ENCODE data around the gene DHH. TPM values are rescaled to one million over a fixed set of nuclear protein-coding genes. Genes with fewer than 3 reads are reported as not detected.

The DHH gene
- total and polyA plus RNA-seq, 9 of the 15 experiments (the other 6 are each of a cell fraction or from before 2014, with no cell fraction given) = 0.07 to 2.6 (median 0.54) TPM

- TF ChIP-seq, protein P1, sequence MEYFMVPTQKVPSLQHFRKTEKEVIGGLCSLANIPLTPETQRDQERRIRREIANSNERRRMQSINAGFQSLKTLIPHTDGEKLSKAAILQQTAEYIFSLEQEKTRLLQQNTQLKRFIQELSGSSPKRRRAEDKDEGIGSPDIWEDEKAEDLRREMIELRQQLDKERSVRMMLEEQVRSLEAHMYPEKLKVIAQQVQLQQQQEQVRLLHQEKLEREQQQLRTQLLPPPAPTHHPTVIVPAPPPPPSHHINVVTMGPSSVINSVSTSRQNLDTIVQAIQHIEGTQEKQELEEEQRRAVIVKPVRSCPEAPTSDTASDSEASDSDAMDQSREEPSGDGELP (CRISPR knock-in tag; IDR thresholded peaks at IDR 0.05; ENCODE audit: borderline replicate concordance) = peak; percentile 63; the same call in 1 of the 2 replicates
- TF ChIP-seq KLF1 (tag; IDR thresholded peaks at IDR 0.05) (peak; percentile 58; the same call in 1 of the 2 replicates), ZNF639 (CRISPR knock-in tag; conservative IDR thresholded peaks at IDR 0.05 in 1 of 2, IDR thresholded peaks at IDR 0.05 in 1 of 2) (peak in 1 of 2 experiments; percentile 43; a peak in 1 of 4 replicates), SAFB (IDR thresholded peaks at IDR 0.05; ENCODE audit: borderline replicate concordance, low read depth, low read length) (peak; percentile 90), E2F3 (CRISPR knock-in tag; IDR thresholded peaks at IDR 0.05) (0 out of 2 replicates have a peak, but pooled peaks have one; percentile 11), XRCC5 (IDR thresholded peaks at IDR 0.05; ENCODE audit: low read depth, low read length) (0 out of 2 replicates have a peak, but pooled peaks have one; percentile 26), CREM (IDR thresholded peaks at IDR 0.05; ENCODE audit: low read depth) (0 out of 2 replicates have a peak, but pooled peaks have one; percentile 8), MYNN (IDR thresholded peaks at IDR 0.05) (peak; percentile 84; the same call in 1 of the 2 replicates), MYNN (CRISPR knock-in tag; IDR thresholded peaks at IDR 0.05) (no peak), ZNF146 (CRISPR knock-in tag; IDR thresholded peaks at IDR 0.05; ENCODE audit: unreplicated experiment) (no peak), STAT5A (IDR thresholded peaks at IDR 0.05; ENCODE audit: borderline replicate concordance, low read length) (peak; percentile 81), ZNF324 (CRISPR knock-in tag; IDR thresholded peaks at IDR 0.05) (no peak), SMARCC2 (IDR thresholded peaks at IDR 0.05; ENCODE audit: low read depth) (no peak), ZNF699 (CRISPR knock-in tag; IDR thresholded peaks at IDR 0.05; ENCODE audit: insufficient replicate concordance) (no peak), SOX6 (IDR thresholded peaks at IDR 0.05) (peak; percentile 68), ZNF263 (CRISPR knock-in tag; IDR thresholded peaks at IDR 0.05; ENCODE audit: borderline replicate concordance) (0 out of 2 replicates have a peak, but pooled peaks have one; percentile 20), HCFC1 (IDR thresholded peaks at IDR 0.05; ENCODE audit: low read depth, low read length) (peak; percentile 30; the same call in 1 of the 2 replicates)
- TF ChIP-seq, protein P2, sequence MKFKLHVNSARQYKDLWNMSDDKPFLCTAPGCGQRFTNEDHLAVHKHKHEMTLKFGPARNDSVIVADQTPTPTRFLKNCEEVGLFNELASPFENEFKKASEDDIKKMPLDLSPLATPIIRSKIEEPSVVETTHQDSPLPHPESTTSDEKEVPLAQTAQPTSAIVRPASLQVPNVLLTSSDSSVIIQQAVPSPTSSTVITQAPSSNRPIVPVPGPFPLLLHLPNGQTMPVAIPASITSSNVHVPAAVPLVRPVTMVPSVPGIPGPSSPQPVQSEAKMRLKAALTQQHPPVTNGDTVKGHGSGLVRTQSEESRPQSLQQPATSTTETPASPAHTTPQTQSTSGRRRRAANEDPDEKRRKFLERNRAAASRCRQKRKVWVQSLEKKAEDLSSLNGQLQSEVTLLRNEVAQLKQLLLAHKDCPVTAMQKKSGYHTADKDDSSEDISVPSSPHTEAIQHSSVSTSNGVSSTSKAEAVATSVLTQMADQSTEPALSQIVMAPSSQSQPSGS (CRISPR knock-in tag; IDR thresholded peaks at IDR 0.05) = no peak
- TF ChIP-seq, protein P3, sequence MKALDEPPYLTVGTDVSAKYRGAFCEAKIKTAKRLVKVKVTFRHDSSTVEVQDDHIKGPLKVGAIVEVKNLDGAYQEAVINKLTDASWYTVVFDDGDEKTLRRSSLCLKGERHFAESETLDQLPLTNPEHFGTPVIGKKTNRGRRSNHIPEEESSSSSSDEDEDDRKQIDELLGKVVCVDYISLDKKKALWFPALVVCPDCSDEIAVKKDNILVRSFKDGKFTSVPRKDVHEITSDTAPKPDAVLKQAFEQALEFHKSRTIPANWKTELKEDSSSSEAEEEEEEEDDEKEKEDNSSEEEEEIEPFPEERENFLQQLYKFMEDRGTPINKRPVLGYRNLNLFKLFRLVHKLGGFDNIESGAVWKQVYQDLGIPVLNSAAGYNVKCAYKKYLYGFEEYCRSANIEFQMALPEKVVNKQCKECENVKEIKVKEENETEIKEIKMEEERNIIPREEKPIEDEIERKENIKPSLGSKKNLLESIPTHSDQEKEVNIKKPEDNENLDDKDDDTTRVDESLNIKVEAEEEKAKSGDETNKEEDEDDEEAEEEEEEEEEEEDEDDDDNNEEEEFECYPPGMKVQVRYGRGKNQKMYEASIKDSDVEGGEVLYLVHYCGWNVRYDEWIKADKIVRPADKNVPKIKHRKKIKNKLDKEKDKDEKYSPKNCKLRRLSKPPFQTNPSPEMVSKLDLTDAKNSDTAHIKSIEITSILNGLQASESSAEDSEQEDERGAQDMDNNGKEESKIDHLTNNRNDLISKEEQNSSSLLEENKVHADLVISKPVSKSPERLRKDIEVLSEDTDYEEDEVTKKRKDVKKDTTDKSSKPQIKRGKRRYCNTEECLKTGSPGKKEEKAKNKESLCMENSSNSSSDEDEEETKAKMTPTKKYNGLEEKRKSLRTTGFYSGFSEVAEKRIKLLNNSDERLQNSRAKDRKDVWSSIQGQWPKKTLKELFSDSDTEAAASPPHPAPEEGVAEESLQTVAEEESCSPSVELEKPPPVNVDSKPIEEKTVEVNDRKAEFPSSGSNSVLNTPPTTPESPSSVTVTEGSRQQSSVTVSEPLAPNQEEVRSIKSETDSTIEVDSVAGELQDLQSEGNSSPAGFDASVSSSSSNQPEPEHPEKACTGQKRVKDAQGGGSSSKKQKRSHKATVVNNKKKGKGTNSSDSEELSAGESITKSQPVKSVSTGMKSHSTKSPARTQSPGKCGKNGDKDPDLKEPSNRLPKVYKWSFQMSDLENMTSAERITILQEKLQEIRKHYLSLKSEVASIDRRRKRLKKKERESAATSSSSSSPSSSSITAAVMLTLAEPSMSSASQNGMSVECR (CRISPR knock-in tag; IDR thresholded peaks at IDR 0.05) = peak; percentile 8; the same call in 1 of the 2 replicates
These were observed 4.5 kb downstream of the DHH start (continued) for GRCh38 chr12:49089821-49090773.
